Stimulated activated CD8-positive, alpha-beta memory T cell treated with anti-CD3 and anti-CD28 coated beads, Interleukin-15, amount 100 ng/mL, for 4 hours (primary cell): ENCODE measurements around the gene TUBA1C.

Source experiments
- DNase-seq, 2 donors: peaks; one replicate each; pipeline ENCODE4 v3.0.0-alpha.2; 2020; ENCODE audit warnings: low read depth in 2 of 2

The TUBA1C gene

GRCh38 chr12:49283541-49284429 is 18.9 kb downstream of the TUBA1C start:
- no peak for DNase-seq

GRCh38 chr12:49284672-49285071 is 19.8 kb downstream of the TUBA1C start:
- DNase-seq = no peak

GRCh38 chr12:49287876-49288275 is 23.0 kb downstream of the TUBA1C start:
- DNase-seq = no peak

GRCh38 chr12:49288412-49288853 is 23.6 kb downstream of the TUBA1C start:
- DNase-seq = peak in 1 of 2 donors; percentile 37

GRCh38 chr12:49288922-49289555 is 24.2 kb downstream of the TUBA1C start:
- DNase-seq = no peak

GRCh38 chr12:49292729-49293055 is 27.8 kb downstream of the TUBA1C start:
- DNase-seq = no peak

- no peak for DNase-seq
These were observed 28.4 kb downstream of the TUBA1C start for GRCh38 chr12:49293056-49293956.

- no peak for DNase-seq
These were observed 29.4 kb downstream of the TUBA1C start for GRCh38 chr12:49294086-49294803.

- no peak for DNase-seq
These were observed 29.9 kb downstream of the TUBA1C start for GRCh38 chr12:49294804-49295081.

GRCh38 chr12:49295082-49295936 is 30.4 kb downstream of the TUBA1C start, which contains the start of gene PRPH:
Gene PRPH, plus strand, starts transcription at chr12:49295147. Its CDS starts 54 bp downstream, at chr12:49295201.
- DNase-seq = no peak

GRCh38 chr12:49296034-49296835 is 31.4 kb downstream of the TUBA1C start:
- peak in 1 of 2 donors; percentile 15 for DNase-seq

- DNase-seq = no peak
These were observed 32.2 kb downstream of the TUBA1C start for GRCh38 chr12:49296836-49297694.

- no peak for DNase-seq
These were observed 32.8 kb downstream of the TUBA1C start for GRCh38 chr12:49297695-49298060.

- DNase-seq = no peak
These were observed 33.3 kb downstream of the TUBA1C start for GRCh38 chr12:49298160-49298559.

GRCh38 chr12:49301760-49302159 is 36.9 kb downstream of the TUBA1C start:
- no peak for DNase-seq

GRCh38 chr12:49304161-49304560 is 39.3 kb downstream of the TUBA1C start:
- DNase-seq = no peak

- DNase-seq = no peak
These were observed 41.1 kb downstream of the TUBA1C start for GRCh38 chr12:49305762-49306510.

- no peak for DNase-seq
These were observed 44.5 kb downstream of the TUBA1C start for GRCh38 chr12:49309386-49309785.
